ENCODE results near the gene AGRN. TPM values are rescaled to one million over a fixed set of nuclear protein-coding genes. Genes with fewer than 3 reads are reported as not detected.

The AGRN gene
- total RNA-seq, 6 experiments from 2014 or later, result 131 to 164 (median 140) TPM

DNA sequence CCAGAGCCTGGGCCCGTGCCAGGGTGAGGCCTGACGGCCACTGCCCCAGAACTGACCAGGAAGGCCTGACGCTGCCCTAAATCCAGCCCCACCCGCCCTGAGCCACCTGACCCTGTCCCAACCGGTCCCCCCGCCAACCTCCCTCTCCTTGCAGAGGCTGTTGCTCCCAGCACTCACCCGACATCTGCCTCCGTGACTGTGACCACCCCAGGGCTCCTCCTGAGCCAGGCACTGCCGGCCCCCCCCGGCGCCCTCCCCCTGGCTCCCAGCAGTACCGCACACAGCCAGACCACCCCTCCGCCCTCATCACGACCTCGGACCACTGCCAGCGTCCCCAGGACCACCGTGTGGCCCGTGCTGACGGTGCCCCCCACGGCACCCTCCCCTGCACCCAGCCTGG, 26.3 kb downstream of the AGRN start:
- Mint-ChIP-seq H3K4me1 (ENCODE audit: low read depth) (no peaks in the 10 kb centered on the region), H3K9me3 (no peaks in the 10 kb centered on the region), H3K4me3 (no peak overlapping the region), H3K36me3 (ENCODE audit: low read depth) (peaks cover 15% of the 10 kb centered on the region), H3K27me3 (ENCODE audit: insufficient read depth) (peaks cover 8% of the 10 kb centered on the region), H3K27ac (no peak overlapping the region)
- no peak for DNase-seq
- TF ChIP-seq, protein P1, sequence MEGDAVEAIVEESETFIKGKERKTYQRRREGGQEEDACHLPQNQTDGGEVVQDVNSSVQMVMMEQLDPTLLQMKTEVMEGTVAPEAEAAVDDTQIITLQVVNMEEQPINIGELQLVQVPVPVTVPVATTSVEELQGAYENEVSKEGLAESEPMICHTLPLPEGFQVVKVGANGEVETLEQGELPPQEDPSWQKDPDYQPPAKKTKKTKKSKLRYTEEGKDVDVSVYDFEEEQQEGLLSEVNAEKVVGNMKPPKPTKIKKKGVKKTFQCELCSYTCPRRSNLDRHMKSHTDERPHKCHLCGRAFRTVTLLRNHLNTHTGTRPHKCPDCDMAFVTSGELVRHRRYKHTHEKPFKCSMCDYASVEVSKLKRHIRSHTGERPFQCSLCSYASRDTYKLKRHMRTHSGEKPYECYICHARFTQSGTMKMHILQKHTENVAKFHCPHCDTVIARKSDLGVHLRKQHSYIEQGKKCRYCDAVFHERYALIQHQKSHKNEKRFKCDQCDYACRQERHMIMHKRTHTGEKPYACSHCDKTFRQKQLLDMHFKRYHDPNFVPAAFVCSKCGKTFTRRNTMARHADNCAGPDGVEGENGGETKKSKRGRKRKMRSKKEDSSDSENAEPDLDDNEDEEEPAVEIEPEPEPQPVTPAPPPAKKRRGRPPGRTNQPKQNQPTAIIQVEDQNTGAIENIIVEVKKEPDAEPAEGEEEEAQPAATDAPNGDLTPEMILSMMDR (IDR thresholded peaks at IDR 0.05), result no peak

DNA sequence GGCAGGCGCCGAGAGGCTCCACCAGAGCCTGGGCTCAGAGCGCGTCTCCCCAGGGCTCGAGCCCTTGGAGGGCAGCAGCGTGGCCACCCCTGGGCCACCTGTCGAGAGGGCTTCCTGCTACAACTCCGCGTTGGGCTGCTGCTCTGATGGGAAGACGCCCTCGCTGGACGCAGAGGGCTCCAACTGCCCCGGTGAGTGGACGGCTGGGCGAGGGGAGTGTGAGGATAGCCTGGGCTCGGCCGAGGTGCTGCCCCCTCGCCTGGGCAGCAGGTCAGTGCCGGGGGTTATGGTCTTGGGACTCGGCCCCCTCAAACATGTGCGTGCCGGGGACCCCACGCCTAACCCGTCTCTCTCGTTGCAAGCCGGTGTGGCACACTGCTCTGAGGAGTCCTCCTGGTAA, 26.8 kb downstream of the AGRN start:
- TF ChIP-seq, protein P1 (IDR thresholded peaks at IDR 0.05), result no peak
- peaks cover 15% of the 10 kb centered on the region for H3K36me3 Mint-ChIP-seq (ENCODE audit: low read depth)
- peaks cover 8% of the 10 kb centered on the region for H3K27me3 Mint-ChIP-seq (ENCODE audit: insufficient read depth)
- H3K4me3 Mint-ChIP-seq, result no peak overlapping the region
- H3K9me3 Mint-ChIP-seq, result no peaks in the 10 kb centered on the region
- no peak overlapping the region for H3K27ac Mint-ChIP-seq
- DNase-seq, result no peak
- no peaks in the 10 kb centered on the region for H3K4me1 Mint-ChIP-seq (ENCODE audit: low read depth)

DNA sequence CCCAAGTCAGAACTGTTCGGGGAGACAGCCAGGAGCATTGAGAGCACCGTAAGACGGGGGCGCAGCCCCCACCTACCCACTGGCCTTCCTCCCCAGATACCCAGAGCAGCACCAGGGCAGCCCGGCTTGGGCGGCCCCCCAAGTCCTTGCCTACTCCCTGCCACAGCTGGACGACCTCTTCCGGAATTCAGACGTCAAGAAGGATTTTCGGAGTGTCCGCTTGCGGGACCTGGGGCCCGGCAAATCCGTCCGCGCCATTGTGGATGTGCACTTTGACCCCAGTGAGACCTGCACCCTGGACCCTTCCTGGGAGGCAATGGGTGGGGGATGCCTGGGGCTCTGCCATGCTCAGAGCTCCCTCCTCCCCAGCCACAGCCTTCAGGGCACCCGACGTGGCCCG, 27.5 kb downstream of the AGRN start:
- no peak overlapping the region for H3K4me3 Mint-ChIP-seq
- DNase-seq, result no peak
- no peaks in the 10 kb centered on the region for H3K4me1 Mint-ChIP-seq (ENCODE audit: low read depth)
- H3K27ac Mint-ChIP-seq, result no peak overlapping the region
- TF ChIP-seq, protein P1 (IDR thresholded peaks at IDR 0.05), result no peak
- peaks cover 20% of the 10 kb centered on the region for H3K36me3 Mint-ChIP-seq (ENCODE audit: low read depth)
- peaks cover 8% of the 10 kb centered on the region for H3K27me3 Mint-ChIP-seq (ENCODE audit: insufficient read depth)
- H3K9me3 Mint-ChIP-seq, result no peaks in the 10 kb centered on the region

DNA sequence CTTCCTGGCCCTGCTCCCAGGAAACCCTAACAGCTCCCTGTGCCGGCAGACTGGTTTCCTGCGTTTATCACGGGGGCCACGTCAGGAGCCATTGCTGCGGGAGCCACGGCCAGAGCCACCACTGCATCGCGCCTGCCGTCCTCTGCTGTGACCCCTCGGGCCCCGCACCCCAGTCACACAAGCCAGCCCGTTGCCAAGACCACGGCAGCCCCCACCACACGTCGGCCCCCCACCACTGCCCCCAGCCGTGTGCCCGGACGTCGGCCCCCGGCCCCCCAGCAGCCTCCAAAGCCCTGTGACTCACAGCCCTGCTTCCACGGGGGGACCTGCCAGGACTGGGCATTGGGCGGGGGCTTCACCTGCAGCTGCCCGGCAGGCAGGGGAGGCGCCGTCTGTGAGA, 28.0 kb downstream of the AGRN start:
- Mint-ChIP-seq H3K27ac (no peak overlapping the region), H3K9me3 (no peaks in the 10 kb centered on the region), H3K4me1 (ENCODE audit: low read depth) (no peaks in the 10 kb centered on the region), H3K36me3 (ENCODE audit: low read depth) (peaks cover 24% of the 10 kb centered on the region), H3K4me3 (no peak overlapping the region), H3K27me3 (ENCODE audit: insufficient read depth) (peaks cover 7% of the 10 kb centered on the region)
- TF ChIP-seq, protein P1 (IDR thresholded peaks at IDR 0.05), result no peak
- no peak for DNase-seq

DNA sequence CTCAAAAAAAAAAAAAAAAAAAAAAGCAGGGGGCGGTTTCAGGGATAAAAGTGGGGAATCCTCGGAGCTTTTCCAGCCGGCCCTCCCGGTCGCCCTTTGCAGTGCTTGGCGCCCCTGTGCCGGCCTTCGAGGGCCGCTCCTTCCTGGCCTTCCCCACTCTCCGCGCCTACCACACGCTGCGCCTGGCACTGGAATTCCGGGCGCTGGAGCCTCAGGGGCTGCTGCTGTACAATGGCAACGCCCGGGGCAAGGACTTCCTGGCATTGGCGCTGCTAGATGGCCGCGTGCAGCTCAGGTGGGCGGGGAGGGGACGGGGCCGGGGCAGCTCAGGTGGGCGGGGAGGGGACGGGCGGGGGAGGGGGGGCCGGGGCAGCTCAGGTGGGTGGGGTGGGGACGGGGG, 28.8 kb downstream of the AGRN start:
- Mint-ChIP-seq H3K9me3 (no peaks in the 10 kb centered on the region), H3K27me3 (ENCODE audit: insufficient read depth) (peaks cover 7% of the 10 kb centered on the region), H3K4me3 (no peak overlapping the region), H3K36me3 (ENCODE audit: low read depth) (peaks cover 24% of the 10 kb centered on the region), H3K4me1 (ENCODE audit: low read depth) (no peaks in the 10 kb centered on the region), H3K27ac (no peak overlapping the region)
- DNase-seq, result no peak
- TF ChIP-seq, protein P1 (IDR thresholded peaks at IDR 0.05), result no peak

Measured in HFFc6 (cell line).